HAP-1 (cell line): ENCODE data around the gene OGN.

Source experiments
- DNase-seq, 2 experiments: peaks; one replicate each; pipeline ENCODE4 v3.0.0-alpha.2; 2016 to 2020; ENCODE audit warnings: low spot score in 2 of 2
- H3K27me3 ChIP-seq: fragments of 250-450 bp; sonication (Bioruptor Pico); 2 replicates; pipeline ENCODE4 v1.5.1; 2020; ENCODE audit warnings: low read depth, mild to moderate bottlenecking, moderate library complexity
- H3K36me3 ChIP-seq: fragments of 250-450 bp; sonication (Bioruptor Pico); replicated peaks from 2 replicates; pipeline ENCODE4 v1.5.1; 2020; ENCODE audit warnings: mild to moderate bottlenecking
- H3K4me1 ChIP-seq: fragments of 250-450 bp; sonication (Bioruptor Pico); 2 replicates; pipeline ENCODE4 v1.5.1; 2020; ENCODE audit warnings: mild to moderate bottlenecking
- H3K4me3 ChIP-seq: fragments of 250-450 bp; sonication (Bioruptor Pico); 2 replicates; pipeline ENCODE4 v1.5.1; 2020; ENCODE audit warnings: mild to moderate bottlenecking, moderate library complexity
- H3K9me3 ChIP-seq: fragments of 250-450 bp; sonication (Bioruptor Pico); 2 replicates; pipeline ENCODE4 v1.5.1; 2020; ENCODE audit warnings: mild to moderate bottlenecking, moderate library complexity
- in situ Hi-C: fragments of 300-500 bp; cut with MboI; formaldehyde crosslinking; loops from 3 replicates; pipeline ENCODE4 v1.14.3; 2020; ENCODE audit warnings: low sequenced_read_pairs, inconsistent platforms, mixed read lengths

The OGN gene

DNA sequence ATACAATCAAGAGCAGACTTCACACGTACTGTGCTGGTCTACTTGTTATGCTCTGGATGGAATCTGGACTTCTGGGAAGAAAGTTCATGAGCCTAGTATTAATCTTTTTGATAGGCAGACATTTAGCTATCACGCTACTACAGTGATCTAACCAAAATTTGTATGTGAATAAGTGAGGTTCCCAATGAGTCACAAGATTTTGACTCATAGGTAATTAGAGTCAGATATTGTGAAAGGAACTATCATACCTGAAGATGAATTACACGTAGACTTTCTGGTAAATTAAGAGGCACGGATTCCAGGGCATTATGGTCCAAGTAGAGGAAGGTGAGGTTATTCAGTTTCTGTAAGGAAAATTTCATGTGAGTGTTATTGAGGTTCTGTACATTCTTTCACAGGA, 18.4 kb downstream of the OGN start:
- Histone ChIP-seq H3K4me1 (no peaks in the 10 kb centered on the region), H3K4me3 (no peak overlapping the region), H3K36me3 (no peaks in the 10 kb centered on the region), H3K9me3 (no peaks in the 10 kb centered on the region), H3K27me3 (no peaks in the 10 kb centered on the region)
- DNase-seq, result no peak
- in situ Hi-C loops, result no loop called here

DNA sequence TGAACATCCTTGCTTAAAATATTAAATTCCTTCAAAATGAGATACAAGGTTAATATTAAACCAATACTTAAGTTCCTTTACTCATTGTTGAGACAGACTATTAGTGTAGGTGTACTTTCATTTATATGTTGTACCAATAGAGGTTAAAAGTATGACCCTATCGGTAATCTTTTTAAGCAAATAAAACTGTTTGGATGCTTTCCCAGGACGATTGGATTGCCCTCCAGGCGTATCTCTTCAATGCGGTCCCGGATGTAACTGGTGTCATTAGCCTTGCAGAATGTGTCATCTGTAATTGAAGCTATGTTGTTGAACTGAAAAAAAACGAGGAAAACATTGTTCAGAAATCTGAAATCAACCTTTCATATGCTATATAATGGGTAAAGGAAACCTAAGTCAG, 18.9 kb downstream of the OGN start:
- in situ Hi-C loops, result no loop called here
- Histone ChIP-seq H3K36me3 (no peaks in the 10 kb centered on the region), H3K4me1 (no peaks in the 10 kb centered on the region), H3K9me3 (no peaks in the 10 kb centered on the region), H3K27me3 (no peaks in the 10 kb centered on the region), H3K4me3 (no peak overlapping the region)
- DNase-seq, result no peak

DNA sequence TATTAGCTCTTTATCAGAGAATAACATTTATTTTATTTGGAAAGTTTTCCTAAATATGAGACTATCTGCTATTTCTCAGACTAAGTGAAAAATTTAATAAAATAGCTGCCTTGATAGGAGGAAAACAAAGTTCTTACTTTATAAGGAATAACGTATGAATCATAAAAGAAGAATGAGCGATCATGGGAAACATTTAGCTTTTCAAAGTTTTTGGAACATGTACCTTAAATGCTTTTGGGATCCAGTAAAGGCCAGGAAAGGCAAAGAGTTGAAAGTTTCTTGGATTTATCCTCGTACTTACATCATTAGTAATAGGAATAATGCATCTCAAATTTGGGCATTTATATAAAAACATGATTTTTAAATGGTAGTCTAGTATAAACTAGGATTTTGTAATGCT, 19.4 kb downstream of the OGN start:
- Histone ChIP-seq H3K4me3 (no peak overlapping the region), H3K9me3 (no peaks in the 10 kb centered on the region), H3K4me1 (no peaks in the 10 kb centered on the region), H3K36me3 (no peaks in the 10 kb centered on the region), H3K27me3 (no peaks in the 10 kb centered on the region)
- no peak for DNase-seq
- in situ Hi-C loops, result no loop called here

- H3K4me1 ChIP-seq, result peaks cover 2% of the 10 kb centered on the region
- H3K9me3 ChIP-seq, result no peaks in the 10 kb centered on the region
- DNase-seq, result no peak
- H3K36me3 ChIP-seq, result no peaks in the 10 kb centered on the region
- H3K27me3 ChIP-seq, result no peaks in the 10 kb centered on the region
- H3K4me3 ChIP-seq, result no peak overlapping the region
- in situ Hi-C loops, result no loop called here
These were observed 20.0 kb downstream of the OGN start for GRCh38 chr9:92384375-92384774.

DNA sequence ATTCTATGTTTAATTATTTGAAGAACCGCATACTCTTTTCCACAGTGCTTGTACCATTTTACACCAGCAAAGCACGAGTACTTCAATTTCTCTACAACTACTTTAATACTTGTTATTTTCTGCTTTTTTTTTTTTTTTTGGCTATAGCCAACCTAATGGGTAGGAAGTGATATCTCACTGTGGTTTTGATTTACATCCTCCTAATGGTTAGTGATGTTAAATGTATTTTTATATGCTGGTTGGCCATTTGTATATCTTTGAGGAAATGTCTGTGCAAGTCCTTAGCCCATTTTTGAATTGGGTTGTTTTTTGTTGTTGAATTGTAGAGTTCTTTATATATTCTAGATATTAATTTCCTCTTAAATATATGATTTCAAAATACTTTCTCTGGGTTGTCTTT, 22.6 kb downstream of the OGN start:
- no peak for DNase-seq
- in situ Hi-C loops, result no loop called here
- no peaks in the 10 kb centered on the region for H3K36me3 ChIP-seq
- no peaks in the 10 kb centered on the region for H3K9me3 ChIP-seq
- no peak overlapping the region for H3K4me3 ChIP-seq
- H3K27me3 ChIP-seq, result no peaks in the 10 kb centered on the region
- H3K4me1 ChIP-seq, result peaks cover 7% of the 10 kb centered on the region

- DNase-seq, result no peak
- in situ Hi-C loops, result no loop called here
- Histone ChIP-seq H3K4me3 (no peak overlapping the region), H3K27me3 (no peaks in the 10 kb centered on the region), H3K4me1 (peaks cover 7% of the 10 kb centered on the region), H3K9me3 (no peaks in the 10 kb centered on the region), H3K36me3 (no peaks in the 10 kb centered on the region)
These were observed 23.8 kb downstream of the OGN start for GRCh38 chr9:92380603-92381002.

DNA sequence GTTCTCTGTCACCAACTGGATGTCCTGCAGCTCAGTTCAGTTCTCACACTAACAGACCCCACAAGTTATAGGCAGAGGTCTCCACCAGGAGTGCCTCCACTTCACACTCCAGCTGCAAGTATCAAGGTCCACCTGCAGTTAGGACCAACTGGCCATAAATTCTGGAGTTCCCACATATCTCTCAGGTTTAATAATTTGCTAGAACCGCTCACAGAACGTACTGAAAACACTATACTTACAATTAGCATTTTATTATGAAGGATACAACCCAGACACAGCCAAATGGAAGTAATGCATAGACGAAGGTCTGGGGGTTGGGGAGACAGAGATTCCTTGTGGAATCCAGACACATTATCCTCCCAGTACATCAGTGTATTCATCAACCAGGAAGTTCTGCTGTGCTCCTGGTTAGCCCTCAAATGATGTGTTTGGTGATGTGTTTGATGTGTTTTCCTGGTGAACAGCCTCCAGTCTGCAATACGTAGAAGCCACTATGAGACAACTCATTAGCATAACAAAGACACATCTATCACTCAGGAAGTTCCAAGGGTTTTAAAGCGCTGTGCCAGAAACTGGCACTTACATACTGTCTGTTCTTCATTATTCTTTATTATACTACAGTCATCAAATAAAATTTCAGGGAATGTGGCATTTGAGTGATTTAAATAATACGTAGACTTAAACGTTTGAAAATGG, 25.4 kb downstream of the OGN start:
- in situ Hi-C loops, result no loop called here
- no peaks in the 10 kb centered on the region for H3K36me3 ChIP-seq
- H3K9me3 ChIP-seq, result no peaks in the 10 kb centered on the region
- no peak overlapping the region for H3K4me3 ChIP-seq
- no peaks in the 10 kb centered on the region for H3K27me3 ChIP-seq
- peak; percentile 10 to 65 for DNase-seq
- peaks cover 7% of the 10 kb centered on the region for H3K4me1 ChIP-seq

- no peaks in the 10 kb centered on the region for H3K36me3 ChIP-seq
These were observed 26.5 kb downstream of the OGN start for GRCh38 chr9:92377876-92378275.

DNA sequence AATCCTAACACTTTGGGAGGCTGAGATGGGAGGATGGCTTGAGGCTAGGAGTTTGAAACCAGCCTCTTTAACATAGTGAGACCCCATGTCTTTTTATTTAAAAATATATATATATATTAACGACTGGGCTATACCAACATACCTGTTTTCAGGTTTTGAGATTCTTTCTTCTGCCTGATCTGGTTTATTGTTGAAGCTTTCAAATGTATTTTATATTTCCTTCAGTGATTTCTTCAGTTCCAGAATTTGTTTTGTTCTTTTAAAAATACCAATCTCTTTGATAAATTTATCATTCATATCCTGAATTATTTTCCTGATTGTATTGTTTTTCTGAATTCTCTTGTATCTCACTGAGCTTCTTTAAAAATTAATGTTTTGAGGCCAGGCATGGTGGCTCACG, 31.2 kb downstream of the OGN start:
- in situ Hi-C loops, result no loop called here
- Histone ChIP-seq H3K9me3 (no peaks in the 10 kb centered on the region), H3K27me3 (no peaks in the 10 kb centered on the region), H3K36me3 (no peaks in the 10 kb centered on the region), H3K4me3 (no peak overlapping the region), H3K4me1 (no peaks in the 10 kb centered on the region; the same call in 1 of the 2 replicates)
- DNase-seq, result no peak

More at GRCh38 chr9:92377876-92378275, 26.5 kb downstream of the OGN start:
- peaks cover 7% of the 10 kb centered on the region for H3K4me1 ChIP-seq
- H3K27me3 ChIP-seq, result no peaks in the 10 kb centered on the region
- no peaks in the 10 kb centered on the region for H3K9me3 ChIP-seq
- in situ Hi-C loops, result no loop called here
- no peak overlapping the region for H3K4me3 ChIP-seq
- no peak for DNase-seq

- H3K4me1 ChIP-seq, result no peaks in the 10 kb centered on the region
- in situ Hi-C loops, result no loop called here
These were observed 35.3 kb downstream of the OGN start for GRCh38 chr9:92369075-92369474.

GRCh38 chr9:92360083-92360482, 44.3 kb downstream of the OGN start:
- Histone ChIP-seq H3K4me1 (no peaks in the 10 kb centered on the region), H3K27me3 (no peaks in the 10 kb centered on the region), H3K36me3 (no peaks in the 10 kb centered on the region), H3K4me3 (no peak overlapping the region), H3K9me3 (no peaks in the 10 kb centered on the region)
- in situ Hi-C loops, result no loop called here
- no peak for DNase-seq

More at GRCh38 chr9:92369075-92369474, 35.3 kb downstream of the OGN start:
- H3K4me3 ChIP-seq, result no peak overlapping the region
- H3K27me3 ChIP-seq, result no peaks in the 10 kb centered on the region
- DNase-seq, result no peak
- no peaks in the 10 kb centered on the region for H3K36me3 ChIP-seq
- H3K9me3 ChIP-seq, result no peaks in the 10 kb centered on the region

GRCh38 chr9:92359394-92359995, 44.9 kb downstream of the OGN start:
- Histone ChIP-seq H3K9me3 (no peaks in the 10 kb centered on the region), H3K4me3 (no peak overlapping the region), H3K27me3 (no peaks in the 10 kb centered on the region), H3K4me1 (no peaks in the 10 kb centered on the region), H3K36me3 (no peaks in the 10 kb centered on the region)
- DNase-seq, result no peak
- in situ Hi-C loops, result no loop called here

GRCh38 chr9:92353051-92353450, 51.3 kb downstream of the OGN start:
- Histone ChIP-seq H3K4me1 (peaks cover 6% of the 10 kb centered on the region; the same call in 1 of the 2 replicates), H3K4me3 (no peak overlapping the region), H3K36me3 (no peaks in the 10 kb centered on the region), H3K27me3 (no peaks in the 10 kb centered on the region), H3K9me3 (no peaks in the 10 kb centered on the region)
- no peak for DNase-seq
- in situ Hi-C loops, result no loop called here

DNA sequence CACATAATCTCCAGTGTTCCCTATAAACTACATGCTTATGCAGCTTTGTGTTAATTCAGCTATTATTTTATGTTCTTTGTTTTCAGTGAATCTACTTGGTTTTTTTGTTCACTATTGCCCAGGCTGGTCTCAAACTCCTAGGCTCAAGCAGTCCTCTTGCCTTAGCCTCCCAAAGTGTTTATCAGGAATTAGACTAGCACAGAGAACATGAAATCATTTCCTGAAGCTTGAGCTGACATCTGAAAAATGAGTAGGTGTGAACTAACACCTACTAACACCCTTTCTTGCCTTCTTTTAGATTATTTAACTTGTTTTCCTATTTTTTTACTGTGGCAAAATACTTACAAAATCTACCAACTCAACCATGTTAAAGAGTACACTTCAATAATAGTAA, 53.6 kb downstream of the OGN start:
- in situ Hi-C loops, result no loop called here
- H3K27me3 ChIP-seq, result no peaks in the 10 kb centered on the region
- DNase-seq, result no peak
- peaks cover 6% of the 10 kb centered on the region; the same call in 1 of the 2 replicates for H3K4me1 ChIP-seq
- no peaks in the 10 kb centered on the region for H3K36me3 ChIP-seq
- H3K4me3 ChIP-seq, result no peak overlapping the region
- no peaks in the 10 kb centered on the region for H3K9me3 ChIP-seq
